Natural killer cell (primary cell): ENCODE results near the gene PLEKHG4. TPM values are rescaled to one million over a fixed set of nuclear protein-coding genes. Genes with fewer than 3 reads are reported as not detected.

Source experiments
- ATAC-seq, 3 donors: fragments of 150-1000 bp in 2 of 3; fragments of 200-7000 bp in 1 of 3; cut with Tn5 transposase; 1 replicate in 1 of 3; 2 replicates in 2 of 3; pipeline ENCODE4 v1.10.0; 2021; ENCODE audit warnings: mild to moderate bottlenecking in 2 of 3, moderate library complexity in 2 of 3
- DNase-seq, 2 donors: peaks; one replicate each; pipeline versions ENCODE4 v3.0.0 to v3.0.0-alpha.2; 2013 to 2021; ENCODE audit warnings: mixed read lengths in 1 of 2
- H3K27ac ChIP-seq: one replicate; pipeline ENCODE4 v1.5.1; 2013; ENCODE audit warnings: mild to moderate bottlenecking, low read length
- H3K27me3 ChIP-seq: one replicate; pipeline ENCODE4 v1.6.1; 2013; ENCODE audit warnings: low read length; ENCODE audit not compliant: control insufficient read depth, insufficient read depth
- H3K36me3 ChIP-seq: one replicate; pipeline ENCODE4 v1.6.1; 2013; ENCODE audit warnings: low read length; ENCODE audit not compliant: control insufficient read depth, insufficient read depth
- H3K4me1 ChIP-seq: one replicate; pipeline ENCODE4 v1.6.1; 2013; ENCODE audit warnings: low read length; ENCODE audit not compliant: control insufficient read depth, insufficient read depth
- H3K4me3 ChIP-seq: one replicate; pipeline ENCODE4 v1.5.1; 2013; ENCODE audit warnings: low read length
- H3K9me3 ChIP-seq: one replicate; pipeline ENCODE4 v1.6.1; 2013; ENCODE audit warnings: low read length; ENCODE audit not compliant: control insufficient read depth, insufficient read depth
- H3K27ac Mint-ChIP-seq, 2 donors: one replicate each; pipeline ENCODE4 v1.8.0; 2022; ENCODE audit warnings: mild to moderate bottlenecking in 2 of 2, mixed read lengths in 2 of 2, moderate library complexity in 1 of 2
- H3K27me3 Mint-ChIP-seq, 2 donors: one replicate each; pipeline ENCODE4 v1.8.0; 2022; ENCODE audit warnings: low read depth in 2 of 2, mixed read lengths in 2 of 2
- H3K36me3 Mint-ChIP-seq: one replicate; pipeline ENCODE4 v1.8.0; 2022; ENCODE audit warnings: mixed read lengths
- H3K4me1 Mint-ChIP-seq, 2 donors: one replicate each; pipeline ENCODE4 v1.8.0; 2022; ENCODE audit warnings: mixed read lengths in 2 of 2
- H3K4me3 Mint-ChIP-seq: one replicate; pipeline ENCODE4 v1.8.0; 2022; ENCODE audit warnings: mild to moderate bottlenecking, moderate library complexity, mixed read lengths
- H3K9me3 Mint-ChIP-seq, 2 donors: one replicate each; pipeline ENCODE4 v1.8.0; 2022; ENCODE audit warnings: mixed read lengths in 2 of 2
- WGBS: methylation state at CpG from one replicate; pipeline ENCODE4 v1.1.7; 2013; ENCODE audit warnings: missing lambda C conversion rate; ENCODE audit not compliant: insufficient coverage; 5-methylcytosine and 5-hydroxymethylcytosine counted together
- intact Hi-C: fragments of 100-400 bp; cut with micrococcal nuclease; formaldehyde crosslinking; loops from one replicate; pipeline ENCODE4 v1.14.2; 2022
- total RNA-seq, 4 donors: library from RNA; stranded (reverse); fragments of 120-200 nt in 1 of 4; gene quantifications; one replicate each; pipeline versions ENCODE4 v1.2.3 to v1.2.4, GENCODE V29; 2013 to 2022
- TF ChIP-seq, protein P1 (sequence below): fragments of 200-600 bp; IDR thresholded peaks from one replicate; pipeline ENCODE4 v1.8.0; 2022; ENCODE audit warnings: antibody characterized with exemption

Gene PLEKHG4
- total RNA-seq, 3 donors from 2014 or later (not counting 1 experiment from before 2014, with no cell fraction given): 6.8 to 14.7 (median 8.5) TPM

DNA sequence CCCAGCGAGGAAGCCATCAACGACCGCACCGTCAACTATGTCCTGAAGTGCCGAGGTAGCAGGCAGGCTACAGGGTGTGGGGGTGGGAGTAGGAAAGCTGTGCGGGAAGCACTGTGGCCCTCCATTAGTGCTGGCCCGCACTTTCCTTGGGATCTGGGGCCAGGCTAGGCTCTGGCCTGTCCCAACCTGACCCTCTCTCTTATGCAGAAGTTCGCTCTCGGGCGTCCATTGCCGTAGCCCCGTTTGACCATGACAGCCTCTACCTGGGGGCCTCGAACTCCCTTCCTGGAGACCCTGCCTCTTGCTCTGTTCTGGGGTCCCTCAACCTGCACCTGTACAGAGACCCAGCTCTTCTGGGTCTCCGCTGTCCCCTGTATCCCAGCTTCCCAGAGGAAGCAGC is 8.6 kb downstream of the PLEKHG4 start:
- WGBS: 96% methylated on average over 14 of the region's 14 CpGs
- Histone ChIP-seq H3K27me3 (no peaks in the 10 kb centered on the region), H3K9me3 (no peaks in the 10 kb centered on the region), H3K4me1 (peaks cover 27% of the 10 kb centered on the region), H3K4me3 (no peak overlapping the region), H3K27ac (no peak overlapping the region), H3K36me3 (no peaks in the 10 kb centered on the region)
- intact Hi-C loops: no loop called here
- H3K27me3 Mint-ChIP-seq: no peaks in the 10 kb centered on the region
- no peak overlapping the region for H3K4me3 Mint-ChIP-seq
- H3K27ac Mint-ChIP-seq: no peak overlapping the region
- peaks cover 15 to 16% of the 10 kb centered on the region in 2 donors for H3K4me1 Mint-ChIP-seq
- H3K36me3 Mint-ChIP-seq: no peaks in the 10 kb centered on the region
- no peaks in the 10 kb centered on the region for H3K9me3 Mint-ChIP-seq
- TF ChIP-seq, protein P1, sequence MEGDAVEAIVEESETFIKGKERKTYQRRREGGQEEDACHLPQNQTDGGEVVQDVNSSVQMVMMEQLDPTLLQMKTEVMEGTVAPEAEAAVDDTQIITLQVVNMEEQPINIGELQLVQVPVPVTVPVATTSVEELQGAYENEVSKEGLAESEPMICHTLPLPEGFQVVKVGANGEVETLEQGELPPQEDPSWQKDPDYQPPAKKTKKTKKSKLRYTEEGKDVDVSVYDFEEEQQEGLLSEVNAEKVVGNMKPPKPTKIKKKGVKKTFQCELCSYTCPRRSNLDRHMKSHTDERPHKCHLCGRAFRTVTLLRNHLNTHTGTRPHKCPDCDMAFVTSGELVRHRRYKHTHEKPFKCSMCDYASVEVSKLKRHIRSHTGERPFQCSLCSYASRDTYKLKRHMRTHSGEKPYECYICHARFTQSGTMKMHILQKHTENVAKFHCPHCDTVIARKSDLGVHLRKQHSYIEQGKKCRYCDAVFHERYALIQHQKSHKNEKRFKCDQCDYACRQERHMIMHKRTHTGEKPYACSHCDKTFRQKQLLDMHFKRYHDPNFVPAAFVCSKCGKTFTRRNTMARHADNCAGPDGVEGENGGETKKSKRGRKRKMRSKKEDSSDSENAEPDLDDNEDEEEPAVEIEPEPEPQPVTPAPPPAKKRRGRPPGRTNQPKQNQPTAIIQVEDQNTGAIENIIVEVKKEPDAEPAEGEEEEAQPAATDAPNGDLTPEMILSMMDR: no peak
- DNase-seq (no peak), ATAC-seq (no peak)

DNA sequence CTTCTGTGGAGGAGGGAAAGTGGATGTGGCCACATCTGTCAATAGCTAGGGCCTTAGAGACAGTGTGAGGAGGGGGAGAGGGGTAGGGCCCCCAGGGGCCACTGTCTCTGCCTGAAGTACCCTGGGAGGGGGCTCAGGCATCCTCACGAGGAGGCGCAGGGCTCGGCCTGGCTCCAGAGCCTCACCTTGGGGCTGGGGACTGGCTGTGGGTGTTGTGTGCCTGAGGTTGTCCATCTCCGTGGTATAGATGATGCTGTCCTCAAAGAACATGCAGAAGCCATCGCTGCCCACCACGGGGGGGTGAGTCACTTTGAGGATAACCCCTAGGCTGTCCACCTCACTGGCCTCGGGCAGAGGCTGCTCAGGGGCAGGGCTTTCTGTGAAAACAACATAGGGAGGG is 12.1 kb downstream of the PLEKHG4 start:
- intact Hi-C loops: no loop called here
- Mint-ChIP-seq H3K4me3 (no peak overlapping the region), H3K9me3 (no peaks in the 10 kb centered on the region)

DNA sequence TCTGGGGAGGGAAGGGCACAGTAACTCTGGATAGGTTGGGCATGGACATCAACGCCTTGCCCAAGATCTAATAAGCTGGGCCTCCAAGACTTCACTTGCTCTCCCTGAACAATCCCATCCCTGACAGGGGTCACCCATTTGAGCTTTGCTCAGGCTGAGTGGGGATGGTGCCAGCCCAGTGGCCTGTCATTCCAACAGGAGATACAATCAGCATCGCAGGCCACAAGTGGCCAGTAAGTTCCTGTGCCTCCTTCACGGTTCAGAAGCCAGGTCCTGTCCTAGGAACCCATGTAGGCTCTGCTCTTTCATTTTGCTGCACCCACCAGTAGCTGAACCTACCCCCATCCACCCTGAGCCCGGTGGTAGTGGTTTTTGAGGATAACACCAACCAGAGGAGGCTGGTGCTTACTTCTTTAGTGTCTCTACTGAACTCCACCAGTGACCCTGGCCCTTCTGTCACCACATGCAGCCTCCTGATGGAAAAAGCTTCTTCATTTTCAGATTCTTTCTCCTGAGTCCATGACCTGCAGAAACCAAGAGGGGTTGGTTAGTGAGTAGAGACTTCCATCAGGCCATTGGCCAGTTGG is 14.9 kb downstream of the PLEKHG4 start:
- DNase-seq (no peak), ATAC-seq (peak in 1 of 3 donors; percentile 56)
- no peaks in the 10 kb centered on the region for H3K36me3 ChIP-seq
- Mint-ChIP-seq H3K4me1 (peaks cover 21 to 23% of the 10 kb centered on the region in 2 donors), H3K27ac (no peak overlapping the region), H3K36me3 (no peaks in the 10 kb centered on the region), H3K9me3 (no peaks in the 10 kb centered on the region), H3K4me3 (no peak overlapping the region), H3K27me3 (no peaks in the 10 kb centered on the region)
- TF ChIP-seq, protein P1: no peak
- intact Hi-C loops: no loop called here
- H3K4me3 ChIP-seq: no peak overlapping the region
- H3K9me3 ChIP-seq: no peaks in the 10 kb centered on the region
- H3K4me1 ChIP-seq: peaks cover 30% of the 10 kb centered on the region
- 68% methylated on average over 4 of the region's 4 CpGs for WGBS
- H3K27me3 ChIP-seq: no peaks in the 10 kb centered on the region
- no peak overlapping the region for H3K27ac ChIP-seq

More for the DNA sequence above, 12.1 kb downstream of the PLEKHG4 start:
- Mint-ChIP-seq H3K27ac (no peak overlapping the region), H3K4me1 (peaks cover 21 to 23% of the 10 kb centered on the region in 2 donors), H3K27me3 (no peaks in the 10 kb centered on the region), H3K36me3 (no peaks in the 10 kb centered on the region)
- no peak for ATAC-seq
- WGBS: 95% methylated on average over 7 of the region's 7 CpGs
- TF ChIP-seq, protein P1: no peak
- H3K36me3 ChIP-seq: no peaks in the 10 kb centered on the region
- DNase-seq: no peak
- H3K4me1 ChIP-seq: peaks cover 39% of the 10 kb centered on the region
- no peaks in the 10 kb centered on the region for H3K27me3 ChIP-seq
- H3K9me3 ChIP-seq: no peaks in the 10 kb centered on the region
- no peak overlapping the region for H3K4me3 ChIP-seq
- no peak overlapping the region for H3K27ac ChIP-seq

DNA sequence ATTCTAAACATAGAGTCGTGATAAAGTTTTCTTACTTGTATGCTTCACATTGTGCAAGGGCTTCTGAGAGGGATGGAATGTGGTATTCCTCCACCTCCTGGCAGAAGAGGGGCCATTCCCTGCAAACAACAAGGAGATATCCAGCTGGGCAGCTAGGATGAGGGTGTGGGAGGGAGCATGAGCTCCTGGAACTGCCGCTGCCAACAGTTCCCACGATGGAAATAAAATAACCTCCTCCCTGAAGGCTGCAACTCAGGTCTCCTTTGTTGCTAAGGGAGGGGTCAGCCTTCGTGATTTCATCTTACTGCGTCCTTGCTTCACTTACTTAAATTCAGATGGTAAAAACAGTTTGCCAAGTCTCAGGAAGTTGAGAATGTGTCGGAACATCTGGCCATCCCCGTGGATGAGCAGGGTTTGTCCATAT is 15.6 kb downstream of the PLEKHG4 start:
- no peak for ATAC-seq
- TF ChIP-seq, protein P1: no peak
- Histone ChIP-seq H3K4me3 (no peak overlapping the region), H3K9me3 (no peaks in the 10 kb centered on the region), H3K27me3 (no peaks in the 10 kb centered on the region), H3K36me3 (no peaks in the 10 kb centered on the region), H3K4me1 (peaks cover 23% of the 10 kb centered on the region), H3K27ac (no peak overlapping the region)
- no peak for DNase-seq
- WGBS: 93% methylated on average over 7 of the region's 7 CpGs
- Mint-ChIP-seq H3K27me3 (no peaks in the 10 kb centered on the region), H3K36me3 (no peaks in the 10 kb centered on the region), H3K4me3 (no peak overlapping the region), H3K9me3 (no peaks in the 10 kb centered on the region), H3K4me1 (peaks cover 15 to 16% of the 10 kb centered on the region in 2 donors), H3K27ac (no peak overlapping the region)
- intact Hi-C loops: no loop called here
